ENCODE results near the gene CCDC68. TPM values are rescaled to one million over a fixed set of nuclear protein-coding genes. Genes with fewer than 3 reads are reported as not detected.

Gene CCDC68
- total RNA-seq, 1 experiment from 2014 or later: not detected

- Histone ChIP-seq H3K27ac (ENCODE audit: low read depth, low read length, poor library complexity, severe bottlenecking) (no peak overlapping the region), H3K4me1 (ENCODE audit: insufficient read depth, low read length, poor library complexity, severe bottlenecking) (no peaks in the 10 kb centered on the region), H3K27me3 (replicated peaks; ENCODE audit: insufficient read depth, low read depth, low read length, poor library complexity) (peaks cover 59% of the 10 kb centered on the region), H3K9me3 (ENCODE audit: low read depth, low read length, poor library complexity, severe bottlenecking) (no peaks in the 10 kb centered on the region), H3K4me3 (ENCODE audit: low read depth, low read length, poor library complexity, severe bottlenecking) (no peak overlapping the region), H3K36me3 (ENCODE audit: insufficient read depth, low read length, poor library complexity, severe bottlenecking) (no peaks in the 10 kb centered on the region)
- ChIA-PET POLR2A (ENCODE audit: low non-redundant PET) (no interaction called here), CTCF (no interaction called here)
- intact Hi-C loops (cut with micrococcal nuclease; ENCODE audit: unreplicated experiment): no loop called here
- no TSS peak for BruUV-seq (replicated peaks)
- TF ChIP-seq, protein P1, sequence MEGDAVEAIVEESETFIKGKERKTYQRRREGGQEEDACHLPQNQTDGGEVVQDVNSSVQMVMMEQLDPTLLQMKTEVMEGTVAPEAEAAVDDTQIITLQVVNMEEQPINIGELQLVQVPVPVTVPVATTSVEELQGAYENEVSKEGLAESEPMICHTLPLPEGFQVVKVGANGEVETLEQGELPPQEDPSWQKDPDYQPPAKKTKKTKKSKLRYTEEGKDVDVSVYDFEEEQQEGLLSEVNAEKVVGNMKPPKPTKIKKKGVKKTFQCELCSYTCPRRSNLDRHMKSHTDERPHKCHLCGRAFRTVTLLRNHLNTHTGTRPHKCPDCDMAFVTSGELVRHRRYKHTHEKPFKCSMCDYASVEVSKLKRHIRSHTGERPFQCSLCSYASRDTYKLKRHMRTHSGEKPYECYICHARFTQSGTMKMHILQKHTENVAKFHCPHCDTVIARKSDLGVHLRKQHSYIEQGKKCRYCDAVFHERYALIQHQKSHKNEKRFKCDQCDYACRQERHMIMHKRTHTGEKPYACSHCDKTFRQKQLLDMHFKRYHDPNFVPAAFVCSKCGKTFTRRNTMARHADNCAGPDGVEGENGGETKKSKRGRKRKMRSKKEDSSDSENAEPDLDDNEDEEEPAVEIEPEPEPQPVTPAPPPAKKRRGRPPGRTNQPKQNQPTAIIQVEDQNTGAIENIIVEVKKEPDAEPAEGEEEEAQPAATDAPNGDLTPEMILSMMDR (conservative IDR thresholded peaks at IDR 0.05; ENCODE audit: low read depth, low read length): no peak
- no peak for TF ChIP-seq EZH2 (IDR thresholded peaks at IDR 0.05; ENCODE audit: borderline replicate concordance, low read depth, low read length, poor library complexity, severe bottlenecking)
- no peak for DNase-seq (ENCODE audit: low spot score)
Measured at GRCh38 chr18:54878659-54879358, 80.5 kb downstream of the CCDC68 start.

DNA sequence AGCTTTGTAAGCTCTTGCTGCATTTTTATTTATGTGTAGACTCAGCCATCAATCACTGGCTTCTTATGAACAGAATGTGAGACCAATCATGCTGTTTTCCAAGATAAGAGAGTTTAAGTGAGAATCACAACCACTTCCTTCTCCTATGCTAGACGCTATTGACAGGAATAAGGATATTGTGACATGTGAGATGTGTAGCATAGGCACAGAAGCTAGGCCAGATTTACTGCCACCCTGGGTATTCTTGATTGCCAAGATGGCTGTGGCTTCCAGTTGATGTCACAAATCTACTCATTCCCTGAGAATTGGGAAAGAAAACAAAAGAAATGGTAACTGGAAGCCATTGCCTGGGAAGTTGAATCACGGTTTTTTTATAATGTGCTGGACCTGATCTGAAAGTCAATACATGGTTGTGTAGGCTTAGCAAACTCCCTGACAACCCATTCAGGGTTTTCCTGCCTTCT lies 81.1 kb downstream of the CCDC68 start:
- CTCF ChIA-PET: no interaction called here
- DNase-seq (ENCODE audit: low spot score): no peak
- POLR2A ChIA-PET (ENCODE audit: low non-redundant PET): no interaction called here
- Histone ChIP-seq H3K27me3 (replicated peaks; ENCODE audit: insufficient read depth, low read depth, low read length, poor library complexity) (peaks cover 53% of the 10 kb centered on the region), H3K36me3 (ENCODE audit: insufficient read depth, low read length, poor library complexity, severe bottlenecking) (no peaks in the 10 kb centered on the region), H3K27ac (ENCODE audit: low read depth, low read length, poor library complexity, severe bottlenecking) (no peak overlapping the region), H3K4me1 (ENCODE audit: insufficient read depth, low read length, poor library complexity, severe bottlenecking) (no peaks in the 10 kb centered on the region), H3K9me3 (ENCODE audit: low read depth, low read length, poor library complexity, severe bottlenecking) (no peaks in the 10 kb centered on the region), H3K4me3 (ENCODE audit: low read depth, low read length, poor library complexity, severe bottlenecking) (no peak overlapping the region)
- BruUV-seq (replicated peaks): no TSS peak
- no peak for TF ChIP-seq EZH2 (IDR thresholded peaks at IDR 0.05; ENCODE audit: borderline replicate concordance, low read depth, low read length, poor library complexity, severe bottlenecking)
- TF ChIP-seq, protein P1 (conservative IDR thresholded peaks at IDR 0.05; ENCODE audit: low read depth, low read length): no peak
- intact Hi-C loops (cut with micrococcal nuclease; ENCODE audit: unreplicated experiment): no loop called here

DNA sequence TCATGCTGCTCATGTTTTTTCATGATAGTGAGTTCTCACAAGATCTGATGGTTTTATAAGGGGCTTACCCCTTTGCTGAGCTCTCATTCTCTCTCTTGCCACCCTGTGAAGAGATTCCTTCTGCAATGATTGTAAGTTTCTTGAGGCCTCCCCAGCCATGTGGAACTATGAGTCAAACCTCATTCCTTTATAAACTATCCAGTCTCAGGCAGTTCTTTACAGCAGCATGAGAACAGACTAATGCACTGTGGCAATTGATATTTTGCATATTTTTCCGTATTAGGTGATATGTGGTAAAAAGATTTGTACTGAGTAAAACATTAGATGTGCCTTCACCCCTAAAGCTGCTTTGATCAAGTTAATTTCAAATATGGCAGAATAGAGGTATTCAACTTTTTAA lies 82.2 kb downstream of the CCDC68 start:
- H3K4me3 ChIP-seq (ENCODE audit: low read depth, low read length, poor library complexity, severe bottlenecking): no peak overlapping the region
- CTCF ChIA-PET: no interaction called here
- POLR2A ChIA-PET (ENCODE audit: low non-redundant PET): no interaction called here
- H3K27ac ChIP-seq (ENCODE audit: low read depth, low read length, poor library complexity, severe bottlenecking): no peak overlapping the region
- no peak for TF ChIP-seq EZH2 (IDR thresholded peaks at IDR 0.05; ENCODE audit: borderline replicate concordance, low read depth, low read length, poor library complexity, severe bottlenecking)
- TF ChIP-seq, protein P1 (conservative IDR thresholded peaks at IDR 0.05; ENCODE audit: low read depth, low read length): no peak
- no peak for DNase-seq (ENCODE audit: low spot score)
- H3K36me3 ChIP-seq (ENCODE audit: insufficient read depth, low read length, poor library complexity, severe bottlenecking): no peaks in the 10 kb centered on the region
- BruUV-seq (replicated peaks): no TSS peak
- H3K9me3 ChIP-seq (ENCODE audit: low read depth, low read length, poor library complexity, severe bottlenecking): no peaks in the 10 kb centered on the region
- H3K27me3 ChIP-seq (replicated peaks; ENCODE audit: insufficient read depth, low read depth, low read length, poor library complexity): peaks cover 42% of the 10 kb centered on the region
- intact Hi-C loops (cut with micrococcal nuclease; ENCODE audit: unreplicated experiment): no loop called here
- no peaks in the 10 kb centered on the region for H3K4me1 ChIP-seq (ENCODE audit: insufficient read depth, low read length, poor library complexity, severe bottlenecking)

Data from A673 (cell line).